DMS79 treated with DMSO at 0.1 percent for 48 hours (cell line): ENCODE measurements around the gene PCK1.

Experiments
- DNase-seq: peaks from one replicate; lab custom pipeline; 2025; lab: John Stamatoyannopoulos, UW

PCK1 gene

GRCh38 chr20:57588596-57588995, 27.7 kb downstream of the PCK1 start:
- DNase-seq, result no peak

DNA sequence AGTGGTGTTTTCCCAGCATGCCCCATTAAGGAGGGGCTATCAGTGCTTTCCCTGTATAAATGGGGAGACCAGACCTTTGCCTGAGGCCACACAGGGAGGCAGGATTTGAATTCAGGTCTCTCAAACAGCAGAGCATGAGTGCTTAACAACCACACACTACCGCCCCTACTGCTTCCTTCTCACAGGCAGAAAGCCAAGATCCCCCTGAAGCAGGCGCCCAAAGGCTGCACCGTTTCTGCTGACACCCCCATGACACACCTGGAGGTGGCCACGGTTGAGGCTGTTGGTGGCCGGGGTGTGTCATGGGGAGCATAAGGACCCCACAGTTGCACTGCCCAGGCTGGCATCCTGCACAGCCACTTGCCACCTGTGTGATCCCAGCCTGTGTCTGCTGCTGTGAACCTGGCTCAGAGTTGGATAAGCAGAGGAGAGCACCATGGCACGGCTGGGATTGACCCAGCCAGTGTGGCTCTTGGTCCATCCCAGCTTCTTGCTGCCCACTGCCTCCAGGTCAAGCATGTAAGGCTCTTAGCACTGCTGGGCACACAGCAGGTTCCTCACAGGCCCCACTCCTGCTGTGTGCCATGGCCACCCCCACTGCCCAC, 28.3 kb downstream of the PCK1 start:
- no peak for DNase-seq

DNA sequence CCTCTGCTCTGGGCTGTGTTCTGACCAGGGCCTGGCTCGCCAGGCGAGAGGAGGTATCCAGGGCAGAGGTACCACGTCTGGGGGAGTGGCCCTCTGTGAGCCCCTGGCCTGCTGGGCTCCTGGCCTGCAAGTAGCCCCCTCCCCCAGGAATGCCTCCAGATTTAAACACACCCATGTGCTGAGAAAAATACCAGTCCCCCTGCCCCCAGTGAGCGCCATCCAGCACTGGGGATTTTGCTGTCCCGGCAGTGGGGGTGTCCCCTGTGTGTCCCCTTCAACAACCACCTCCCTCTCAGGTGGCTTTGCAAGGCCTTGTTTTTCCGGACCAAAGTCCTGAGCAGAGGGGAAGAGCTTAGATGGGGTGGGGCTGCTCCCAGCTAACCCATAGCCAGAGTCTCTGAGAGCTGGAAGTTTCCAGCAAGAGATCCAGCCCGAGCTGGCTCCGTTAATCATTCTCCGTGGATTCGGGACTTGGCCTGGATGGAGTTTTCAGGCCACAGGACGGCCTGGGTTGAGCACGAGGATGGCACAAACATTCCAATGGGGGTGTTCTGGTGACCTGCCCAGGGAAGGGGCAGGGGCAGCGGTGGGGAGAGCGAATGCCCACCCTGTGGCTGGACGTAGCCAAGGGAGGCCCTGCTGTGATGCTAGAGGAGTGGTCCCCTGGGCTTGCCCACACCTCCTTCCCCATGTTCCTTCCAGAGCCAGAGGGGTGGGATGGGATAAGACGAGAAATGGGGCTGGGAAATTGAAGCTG, 29.0 kb downstream of the PCK1 start:
- no peak for DNase-seq

DNA sequence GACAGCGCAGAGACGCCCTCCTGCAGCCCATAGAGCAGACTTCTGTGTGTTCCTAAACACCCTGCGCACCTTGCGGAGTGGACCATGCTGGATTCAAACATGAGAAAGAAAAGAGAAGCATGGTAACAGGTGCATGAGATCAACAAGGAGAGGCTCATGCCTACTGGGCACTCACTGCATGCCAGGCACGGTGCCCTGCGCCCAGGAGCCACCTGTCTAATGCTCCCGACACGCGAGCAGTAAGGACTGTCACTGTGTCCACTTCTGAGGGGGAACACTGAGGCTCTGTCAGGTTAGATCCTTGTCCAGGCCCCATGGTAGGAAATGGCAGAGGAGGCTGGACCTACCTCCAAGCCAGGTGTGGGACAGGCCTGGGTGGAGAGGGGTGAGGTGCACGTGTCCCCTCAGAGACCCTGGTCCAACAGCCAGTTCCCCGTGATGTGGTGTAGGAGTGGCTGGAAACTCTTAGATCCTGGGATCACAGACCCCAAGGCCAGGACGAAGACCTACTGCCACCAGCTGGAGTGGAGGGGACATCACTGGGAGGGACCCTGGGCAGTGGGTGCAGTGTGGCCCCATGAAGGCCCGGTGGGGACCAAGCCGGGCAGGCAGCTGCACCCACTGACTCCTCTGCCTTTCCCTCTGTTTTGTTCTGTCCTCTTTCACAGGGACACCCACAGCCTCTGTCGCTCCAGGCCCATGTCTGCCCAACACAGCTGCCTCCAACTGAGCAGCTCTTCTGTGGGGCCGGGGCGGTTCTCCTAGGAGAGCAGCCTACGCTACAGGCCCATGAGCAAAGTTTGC, 29.8 kb downstream of the PCK1 start:
- DNase-seq, result no peak

GRCh38 chr20:57591289-57592229, 30.6 kb downstream of the PCK1 start:
- no peak for DNase-seq

- no peak for DNase-seq
These were observed 31.6 kb downstream of the PCK1 start for GRCh38 chr20:57592263-57593092.

- DNase-seq, result no peak
These were observed 32.4 kb downstream of the PCK1 start for GRCh38 chr20:57593134-57593886.

DNA sequence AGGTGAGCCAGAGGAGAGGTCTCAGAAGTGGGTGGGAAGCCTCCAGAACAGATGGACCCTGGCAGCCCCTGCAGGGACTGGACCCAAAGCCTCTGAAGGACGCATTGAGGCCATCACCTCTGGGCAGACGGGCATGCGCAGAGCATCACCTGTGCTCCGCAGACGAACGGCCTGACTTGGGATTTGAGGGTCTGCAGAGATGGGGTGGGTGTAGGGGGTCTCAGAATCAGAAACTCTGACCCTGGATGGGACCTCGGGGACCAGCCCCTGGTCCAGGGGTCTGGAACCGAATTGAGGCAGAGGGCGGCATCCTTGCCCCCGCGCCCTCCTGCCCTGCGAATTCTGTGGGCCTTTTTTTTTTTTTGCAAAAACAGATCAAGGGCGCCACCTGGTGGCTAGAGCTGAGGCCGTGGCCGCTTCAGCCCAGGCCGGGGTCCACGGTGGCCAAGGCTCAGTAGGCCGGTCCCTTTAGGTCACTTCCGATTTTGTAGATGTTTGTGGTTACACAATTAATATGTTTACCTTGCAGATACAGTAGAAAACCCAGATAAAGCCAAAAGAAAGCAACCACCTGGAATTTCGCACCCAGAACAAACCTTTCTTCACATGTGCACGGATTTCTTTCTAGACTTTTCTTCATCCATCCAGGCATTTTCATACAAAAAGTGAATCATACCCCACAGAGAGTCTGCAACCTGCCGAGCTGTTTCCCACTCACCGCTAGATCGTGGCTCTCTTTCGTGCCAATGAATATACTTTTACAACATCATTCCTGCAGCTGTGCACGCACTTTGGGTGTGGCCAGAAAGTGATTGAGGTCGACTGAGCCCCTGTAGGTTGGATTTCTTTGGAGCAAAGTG, 33.4 kb downstream of the PCK1 start:
- peak; percentile 9 for DNase-seq

DNA sequence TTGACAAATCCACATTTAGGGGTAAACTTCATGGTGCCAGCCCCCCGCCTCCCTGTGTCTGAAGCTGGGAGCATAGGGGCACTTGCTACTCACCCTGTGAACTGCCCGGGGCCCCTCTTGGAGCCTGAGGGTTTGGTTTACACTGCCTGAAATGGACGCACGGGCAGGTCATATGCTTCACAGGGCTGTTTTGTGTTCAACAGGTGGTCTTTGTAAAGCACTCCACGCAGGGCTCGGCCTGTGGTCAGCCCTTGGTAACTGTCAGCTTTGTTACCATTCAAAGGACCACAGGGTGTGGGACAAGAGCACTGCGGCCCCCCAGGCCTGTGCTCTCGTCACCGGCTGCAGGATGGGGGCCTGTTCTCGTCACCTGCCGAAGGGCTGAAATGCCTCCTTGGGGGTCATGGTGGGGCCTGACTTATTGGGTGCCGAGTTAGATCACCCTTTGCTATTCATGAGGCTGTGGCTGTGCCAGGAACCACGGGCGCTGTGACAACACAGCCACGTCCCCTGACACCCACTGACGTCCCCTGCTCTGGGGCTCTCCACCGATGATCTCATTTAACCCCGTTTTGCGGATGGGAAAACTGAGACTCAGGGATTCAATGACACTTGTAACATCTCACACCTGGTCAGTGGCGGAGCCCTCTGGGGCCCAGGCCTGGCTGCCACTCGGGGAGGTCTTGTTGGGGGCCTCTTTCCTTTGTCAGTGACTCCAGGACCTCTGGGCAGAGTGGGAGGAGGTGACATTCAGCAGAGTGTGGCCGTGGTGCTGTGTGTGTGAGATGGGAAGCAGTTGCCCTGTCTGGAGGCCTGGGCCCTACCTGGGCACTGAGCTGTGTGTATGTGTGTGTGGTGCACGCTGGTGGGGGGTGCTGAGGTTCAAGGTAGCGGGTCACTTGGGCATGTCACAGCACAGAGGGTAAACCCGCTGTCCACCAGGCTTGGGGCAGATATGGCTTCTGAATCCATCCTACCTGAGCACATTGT, 34.4 kb downstream of the PCK1 start:
- no peak for DNase-seq

- no peak for DNase-seq
These were observed 35.4 kb downstream of the PCK1 start for GRCh38 chr20:57596358-57596757.

DNA sequence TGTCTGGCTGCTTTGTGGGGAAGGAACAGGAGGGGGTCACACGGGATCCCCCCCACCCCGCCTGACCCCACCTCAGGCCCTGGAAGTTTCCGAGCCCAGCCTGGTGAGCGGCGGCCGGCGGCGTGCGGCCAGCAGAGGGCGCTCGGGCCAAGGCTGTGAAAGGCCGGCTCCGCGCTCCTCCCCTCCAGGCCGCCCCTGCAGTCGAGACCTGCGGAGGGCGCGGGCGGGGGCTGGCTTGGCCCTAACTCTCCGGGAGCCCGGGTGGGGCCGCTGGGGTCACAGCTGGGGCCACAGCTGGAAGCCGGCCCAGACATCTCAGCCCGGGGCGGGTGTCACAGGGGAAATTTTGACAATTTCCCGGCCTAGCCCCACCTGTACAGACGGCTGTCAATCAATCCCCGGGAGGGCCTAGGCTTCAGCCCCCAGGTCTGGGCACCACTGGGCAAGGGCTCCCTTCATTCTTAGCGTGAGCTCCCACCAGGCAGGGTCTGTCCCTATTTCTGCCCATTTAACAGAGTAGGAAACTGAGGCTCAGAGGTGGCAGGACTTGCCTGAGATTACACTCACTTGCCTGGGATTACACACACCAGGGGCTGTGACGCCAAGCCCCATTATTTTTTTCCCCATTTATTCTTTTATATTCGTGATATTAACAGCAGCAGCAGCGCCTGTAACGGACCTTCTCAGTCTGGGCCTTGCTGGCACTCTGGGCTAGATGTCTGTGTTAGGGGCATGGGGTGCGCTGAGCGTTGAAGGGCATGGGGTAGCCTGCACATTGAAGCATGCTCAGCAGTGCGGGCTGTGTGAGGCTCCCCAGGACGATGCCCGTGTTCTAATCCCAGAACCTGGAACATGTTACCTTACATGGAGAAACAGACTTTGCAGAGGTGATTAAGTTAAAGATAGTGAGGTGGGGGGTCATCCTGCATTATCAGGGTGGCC, 36.4 kb downstream of the PCK1 start:
- DNase-seq, result peak; percentile 9

DNA sequence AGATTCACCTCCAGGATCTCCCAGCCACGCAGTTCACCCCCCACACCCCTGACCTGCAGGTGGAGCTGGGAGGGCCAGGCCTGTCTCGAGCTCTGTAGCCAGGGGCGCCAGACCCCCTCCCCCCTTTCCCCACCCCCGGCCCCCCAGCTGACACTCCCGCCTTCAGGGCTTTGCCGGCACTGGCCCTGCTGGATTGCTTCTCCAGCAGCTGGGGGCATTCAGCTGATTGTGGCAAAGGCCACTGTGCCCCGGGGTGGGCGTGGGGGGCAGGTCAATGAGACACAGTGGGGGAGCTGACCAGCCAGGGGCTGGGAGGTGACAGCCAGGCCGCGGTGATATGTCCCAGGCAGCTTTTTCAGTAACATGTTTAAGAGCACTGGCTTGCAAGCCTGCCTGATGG, 37.1 kb downstream of the PCK1 start:
- DNase-seq, result no peak

GRCh38 chr20:57598491-57598890, 37.6 kb downstream of the PCK1 start:
- no peak for DNase-seq

DNA sequence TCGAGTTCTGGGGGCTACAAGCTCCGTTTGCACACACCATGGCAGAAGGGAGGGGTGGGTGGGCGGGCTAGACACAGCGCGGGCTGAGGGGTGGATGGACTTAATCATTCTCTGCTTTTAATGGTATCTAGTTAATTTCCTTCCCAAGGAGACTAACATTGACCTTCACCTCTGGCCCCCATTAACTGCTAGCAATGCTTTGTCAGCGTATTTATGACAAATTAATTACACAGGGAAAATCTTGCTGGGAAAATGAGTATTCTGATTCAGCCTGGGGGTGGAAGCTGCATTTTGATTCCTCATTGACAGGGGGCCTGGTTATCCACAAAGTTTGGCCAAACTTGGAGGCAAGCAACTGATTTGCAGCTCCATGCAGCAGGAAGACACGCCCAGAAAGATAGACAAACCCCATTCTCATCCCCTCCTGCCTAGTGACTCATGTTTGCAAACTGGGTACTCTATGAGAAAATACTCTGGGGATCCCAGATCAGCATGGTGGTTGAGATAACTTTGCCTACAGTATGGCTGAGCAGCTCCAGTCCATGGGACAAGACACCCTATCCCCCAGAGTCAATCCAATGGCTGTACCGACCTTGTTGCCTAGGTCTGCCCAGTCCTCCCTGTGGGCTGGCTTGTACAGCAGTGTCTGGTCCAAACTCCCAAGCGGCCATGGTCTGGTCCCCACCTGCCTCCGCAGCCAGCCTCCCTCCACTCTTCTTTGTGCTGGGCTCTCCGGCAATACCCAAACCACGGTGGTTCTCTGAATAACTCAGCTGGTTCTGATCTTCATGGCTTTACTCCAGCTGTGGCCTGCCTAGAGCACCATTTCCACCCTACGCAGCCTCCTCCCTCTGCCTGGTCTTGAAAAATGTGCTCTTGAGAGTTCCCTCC, 39.7 kb downstream of the PCK1 start:
- no peak for DNase-seq

DNA sequence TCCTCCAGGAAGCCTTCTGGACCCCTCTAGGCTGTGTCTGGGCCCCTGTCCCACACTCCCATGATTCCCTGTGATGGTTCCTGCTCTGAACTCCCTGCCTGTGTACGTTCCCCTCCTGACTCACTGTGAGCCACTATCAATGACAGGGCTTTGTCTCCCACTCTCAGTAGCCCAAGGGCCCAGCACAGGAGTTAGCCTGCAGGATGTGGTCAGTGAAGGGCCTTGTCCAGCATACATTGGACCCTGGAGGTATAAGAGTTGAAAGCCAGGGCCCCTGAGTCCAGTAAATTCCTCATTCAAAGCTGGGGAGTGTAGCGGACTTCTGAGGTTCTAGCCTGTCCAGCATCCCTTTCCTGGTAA, 40.3 kb downstream of the PCK1 start:
- no peak for DNase-seq

- DNase-seq, result no peak
These were observed 40.8 kb downstream of the PCK1 start for GRCh38 chr20:57601737-57602136.
